Trophoblast cell (in vitro differentiated cells and primary cell): ENCODE data around the gene CST3.
A peak's percentile ranks its signal among the peaks of the same experiment; 100 is the strongest.

Experiments used
- DNase-seq, 2 donors: peaks; one replicate each; pipeline ENCODE4 v3.0.0-alpha.2; 2016
- H2AFZ ChIP-seq: 2 replicates; pipeline ENCODE4 v1.6.1; 2013; ENCODE audit warnings: low read length, moderate library complexity, mild to moderate bottlenecking; ENCODE audit not compliant: insufficient read depth, poor library complexity
- H2AK5ac ChIP-seq: 2 replicates; pipeline ENCODE4 v1.6.1; 2013; ENCODE audit warnings: mild to moderate bottlenecking, low read length
- H2BK120ac ChIP-seq: 2 replicates; pipeline ENCODE4 v1.6.1; 2013; ENCODE audit warnings: low read length, mild to moderate bottlenecking, moderate library complexity; ENCODE audit not compliant: insufficient read depth, poor library complexity
- H2BK12ac ChIP-seq: 2 replicates; pipeline ENCODE4 v1.6.1; 2013; ENCODE audit warnings: mild to moderate bottlenecking, low read length, moderate library complexity
- H2BK5ac ChIP-seq: 2 replicates; pipeline ENCODE4 v1.6.1; 2013; ENCODE audit warnings: low read length, low read depth, moderate library complexity, mild to moderate bottlenecking; ENCODE audit not compliant: poor library complexity
- H3K14ac ChIP-seq: 2 replicates; pipeline ENCODE4 v1.6.1; 2013; ENCODE audit warnings: mild to moderate bottlenecking, low read length
- H3K18ac ChIP-seq: 2 replicates; pipeline ENCODE4 v1.6.1; 2013; ENCODE audit warnings: mild to moderate bottlenecking, low read length
- H3K23ac ChIP-seq: 2 replicates; pipeline ENCODE4 v1.6.1; 2013; ENCODE audit warnings: low read length
- H3K27ac ChIP-seq: 2 replicates; pipeline ENCODE4 v1.5.1; 2013; ENCODE audit warnings: low read depth, mild to moderate bottlenecking, inconsistent platforms, low read length, moderate library complexity
- H3K27me3 ChIP-seq: 2 replicates; pipeline ENCODE4 v1.6.1; 2013; ENCODE audit warnings: inconsistent platforms, mild to moderate bottlenecking, low read length, moderate library complexity; ENCODE audit not compliant: insufficient read depth
- H3K36me3 ChIP-seq, 2 experiments: 1 replicate in 1 of 2; 2 replicates in 1 of 2; pipeline ENCODE4 v1.6.1; 2013; ENCODE audit warnings: low read length in 2 of 2, mild to moderate bottlenecking in 2 of 2, moderate library complexity in 1 of 2; ENCODE audit not compliant: insufficient read depth in 2 of 2, control insufficient read depth in 1 of 2
- H3K4ac ChIP-seq: 2 replicates; pipeline ENCODE4 v1.6.1; 2013; ENCODE audit warnings: low read depth, mild to moderate bottlenecking, low read length, moderate library complexity
- H3K4me1 ChIP-seq, 2 experiments: 1 replicate in 1 of 2; 2 replicates in 1 of 2; pipeline ENCODE4 v1.6.1; 2013; ENCODE audit warnings: low read length in 2 of 2, mild to moderate bottlenecking in 2 of 2, moderate library complexity in 1 of 2; ENCODE audit not compliant: insufficient read depth in 2 of 2, control insufficient read depth in 1 of 2
- H3K4me2 ChIP-seq: 2 replicates; pipeline ENCODE4 v1.6.1; 2013; ENCODE audit warnings: inconsistent platforms, mild to moderate bottlenecking, low read length, moderate library complexity
- H3K4me3 ChIP-seq: 2 replicates; pipeline ENCODE4 v1.5.1; 2013; ENCODE audit warnings: mild to moderate bottlenecking, low read depth, low read length, inconsistent platforms
- H3K79me1 ChIP-seq: one replicate; pipeline ENCODE4 v1.6.1; 2013; ENCODE audit warnings: low read length
- H3K79me2 ChIP-seq: 2 replicates; pipeline ENCODE4 v1.6.1; 2013; ENCODE audit warnings: low read length, mild to moderate bottlenecking; ENCODE audit not compliant: control insufficient read depth, insufficient read depth, poor library complexity
- H3K9ac ChIP-seq: 2 replicates; pipeline ENCODE4 v1.6.1; 2013; ENCODE audit warnings: mild to moderate bottlenecking, low read length
- H3K9me3 ChIP-seq: 2 replicates; pipeline ENCODE4 v1.6.1; 2013; ENCODE audit warnings: low read depth, mild to moderate bottlenecking, control low read depth, inconsistent platforms, low read length; ENCODE audit not compliant: insufficient read depth
- H4K12ac ChIP-seq: 2 replicates; pipeline ENCODE4 v1.6.1; 2013; ENCODE audit warnings: low read depth, mild to moderate bottlenecking, low read length, moderate library complexity
- H4K8ac ChIP-seq: 2 replicates; pipeline ENCODE4 v1.6.1; 2013; ENCODE audit warnings: low read depth, mild to moderate bottlenecking, low read length, moderate library complexity
- H4K91ac ChIP-seq: one replicate; pipeline ENCODE4 v1.6.1; 2013; ENCODE audit warnings: low read depth, mild to moderate bottlenecking, low read length, moderate library complexity
- WGBS: extraction: QIAGEN DNeasy Blood & Tissue Kit; methylation state at CpG from one replicate; pipeline ENCODE4 v1.1.7; 2013; ENCODE audit warnings: missing lambda C conversion rate; ENCODE audit not compliant: insufficient read length, insufficient coverage; ENCODE audit errors: extremely low coverage; 5-methylcytosine and 5-hydroxymethylcytosine counted together

CST3 gene

GRCh38 chr20:23640671-23641667, 3.2 kb upstream of the CST3 start:
- Histone ChIP-seq H3K9ac (no peak overlapping the region), H2BK120ac (no peak overlapping the region), H3K4me2 (no peak overlapping the region), H3K27me3 (no peaks in the 10 kb centered on the region), H3K9me3 (no peaks in the 10 kb centered on the region), H2BK5ac (no peak overlapping the region), H4K12ac (no peak overlapping the region), H2BK12ac (no peak overlapping the region), H4K8ac (no peak overlapping the region), H3K4me1 (peaks cover 24 to 26% of the 10 kb centered on the region in 2 experiments), H4K91ac (no peak overlapping the region), H3K4me3 (no peak overlapping the region), H3K36me3 (no peaks in the 10 kb centered on the region), H3K14ac (no peak overlapping the region), H2AK5ac (no peak overlapping the region), H3K79me1 (peaks cover 7% of the 10 kb centered on the region), H3K79me2 (peaks cover 7% of the 10 kb centered on the region), H3K23ac (no peak overlapping the region), H3K27ac (no peak overlapping the region), H3K4ac (no peak overlapping the region), H2AFZ (no peak overlapping the region), H3K18ac (no peak overlapping the region)
- no CpG with 5 or more reads among the region's 11 CpGs for WGBS
- DNase-seq = no peak

GRCh38 chr20:23640018-23640601, 2.4 kb upstream of the CST3 start:
- peaks cover 24 to 26% of the 10 kb centered on the region in 2 experiments for H3K4me1 ChIP-seq
- H3K4me2 ChIP-seq = no peak overlapping the region
- H3K9ac ChIP-seq = no peak overlapping the region
- H2BK5ac ChIP-seq = no peak overlapping the region
- H3K79me1 ChIP-seq = peaks cover 7% of the 10 kb centered on the region
- peaks cover under 1% of the 10 kb centered on the region for H3K9me3 ChIP-seq
- no peak overlapping the region for H4K91ac ChIP-seq
- no peak overlapping the region for H4K12ac ChIP-seq
- no peak overlapping the region for H2BK120ac ChIP-seq
- H2AFZ ChIP-seq = no peak overlapping the region
- no peak for DNase-seq
- H3K79me2 ChIP-seq = peaks cover 7% of the 10 kb centered on the region
- H3K27me3 ChIP-seq = no peaks in the 10 kb centered on the region
- no CpG with 5 or more reads among the region's 8 CpGs for WGBS
- no peak overlapping the region for H3K4ac ChIP-seq
- H3K14ac ChIP-seq = no peak overlapping the region
- H3K23ac ChIP-seq = no peak overlapping the region
- H4K8ac ChIP-seq = peak overlapping the region; percentile 41
- no peak overlapping the region for H2AK5ac ChIP-seq
- no peak overlapping the region for H3K4me3 ChIP-seq
- H3K27ac ChIP-seq = no peak overlapping the region
- no peak overlapping the region for H2BK12ac ChIP-seq
- H3K18ac ChIP-seq = no peak overlapping the region
- peaks cover 0 to under 1% of the 10 kb centered on the region in 2 experiments for H3K36me3 ChIP-seq

DNA sequence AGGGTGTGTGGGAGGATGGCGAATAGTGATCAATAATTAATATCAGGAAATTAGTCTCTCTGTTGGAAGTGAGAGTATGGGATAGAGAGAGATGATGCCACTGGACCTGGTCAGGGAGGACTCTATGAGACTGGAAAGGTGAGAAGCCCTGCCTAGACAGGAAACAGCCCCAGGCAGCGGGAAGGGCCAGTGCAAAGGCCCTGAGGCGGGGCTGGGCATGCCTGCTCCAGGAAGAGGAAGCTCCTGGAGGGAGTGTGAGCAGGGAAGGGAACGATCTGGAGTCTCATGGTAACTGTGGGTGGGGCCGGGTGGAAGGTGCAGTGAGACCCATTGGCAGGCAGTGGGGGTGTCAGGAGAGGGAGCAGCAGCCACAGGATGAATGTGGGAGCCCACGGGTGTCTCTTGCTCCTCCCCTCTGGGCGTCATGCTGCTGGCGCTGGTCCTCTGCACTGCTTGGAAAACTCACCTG, 1.8 kb upstream of the CST3 start:
- Histone ChIP-seq H3K4me2 (no peak overlapping the region), H3K4me1 (peaks cover 24 to 26% of the 10 kb centered on the region in 2 experiments), H4K91ac (no peak overlapping the region), H2AFZ (no peak overlapping the region), H2AK5ac (no peak overlapping the region), H3K79me2 (peaks cover 7% of the 10 kb centered on the region), H2BK120ac (no peak overlapping the region), H3K18ac (no peak overlapping the region), H4K12ac (no peak overlapping the region), H3K9ac (no peak overlapping the region), H3K36me3 (peaks cover 0 to 4% of the 10 kb centered on the region in 2 experiments), H3K14ac (no peak overlapping the region), H3K9me3 (peaks cover 3% of the 10 kb centered on the region), H3K79me1 (peaks cover 7% of the 10 kb centered on the region), H2BK12ac (no peak overlapping the region), H3K4me3 (no peak overlapping the region), H3K27me3 (no peaks in the 10 kb centered on the region), H3K27ac (no peak overlapping the region), H2BK5ac (no peak overlapping the region), H4K8ac (no peak overlapping the region), H3K23ac (no peak overlapping the region), H3K4ac (no peak overlapping the region)
- no CpG with 5 or more reads among the region's 8 CpGs for WGBS
- DNase-seq = peak; percentile 31 to 71

DNA sequence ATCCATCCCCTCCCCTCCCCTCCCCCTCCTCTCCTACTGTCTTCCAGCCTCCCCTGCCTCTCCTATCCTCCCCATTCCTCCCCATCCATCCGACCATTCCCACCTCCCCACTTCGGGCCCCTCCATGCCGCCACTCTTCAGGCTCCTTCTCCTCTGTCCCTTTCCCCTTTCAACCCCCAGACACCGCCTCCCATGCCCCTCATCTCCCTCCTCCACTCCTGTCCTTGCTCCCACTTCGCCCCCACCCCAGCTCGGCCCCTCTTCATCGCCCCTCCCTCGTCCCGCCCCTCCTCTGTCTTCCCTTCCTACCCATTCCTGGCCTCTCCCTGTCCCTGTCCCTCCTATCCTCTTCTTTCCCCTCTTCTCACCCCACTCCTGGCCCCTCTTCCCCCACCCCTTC, 554 bp upstream of the CST3 start:
- no peak overlapping the region for H3K4ac ChIP-seq
- no peak overlapping the region for H3K14ac ChIP-seq
- H2BK5ac ChIP-seq = no peak overlapping the region
- peaks cover 3% of the 10 kb centered on the region for H3K9me3 ChIP-seq
- H3K27ac ChIP-seq = no peak overlapping the region
- no peak overlapping the region for H3K4me3 ChIP-seq
- H3K4me2 ChIP-seq = no peak overlapping the region
- H2AK5ac ChIP-seq = no peak overlapping the region
- H3K36me3 ChIP-seq = peaks cover 5 to 8% of the 10 kb centered on the region in 2 experiments
- H4K12ac ChIP-seq = no peak overlapping the region
- H4K91ac ChIP-seq = no peak overlapping the region
- no peak overlapping the region for H2BK120ac ChIP-seq
- H3K18ac ChIP-seq = no peak overlapping the region
- no peak overlapping the region for H2BK12ac ChIP-seq
- peaks cover 7% of the 10 kb centered on the region for H3K79me1 ChIP-seq
- peaks cover 24 to 26% of the 10 kb centered on the region in 2 experiments for H3K4me1 ChIP-seq
- no peak overlapping the region for H2AFZ ChIP-seq
- no peak overlapping the region for H3K23ac ChIP-seq
- H4K8ac ChIP-seq = peak overlapping the region; percentile 50
- WGBS = no CpG with 5 or more reads among the region's 9 CpGs
- no peak overlapping the region for H3K9ac ChIP-seq
- H3K27me3 ChIP-seq = no peaks in the 10 kb centered on the region
- H3K79me2 ChIP-seq = peaks cover 7% of the 10 kb centered on the region
- DNase-seq = no peak
